Measurements from ENCODE around the gene FOXP1. TPM values are rescaled to one million over a fixed set of nuclear protein-coding genes. Genes with fewer than 3 reads are reported as not detected.

FOXP1 gene
- total and polyA plus RNA-seq, 9 of the 15 experiments (the other 6 are each of a cell fraction or from before 2014, with no cell fraction given): 7.7 to 34.5 (median 13.7) TPM

DNA sequence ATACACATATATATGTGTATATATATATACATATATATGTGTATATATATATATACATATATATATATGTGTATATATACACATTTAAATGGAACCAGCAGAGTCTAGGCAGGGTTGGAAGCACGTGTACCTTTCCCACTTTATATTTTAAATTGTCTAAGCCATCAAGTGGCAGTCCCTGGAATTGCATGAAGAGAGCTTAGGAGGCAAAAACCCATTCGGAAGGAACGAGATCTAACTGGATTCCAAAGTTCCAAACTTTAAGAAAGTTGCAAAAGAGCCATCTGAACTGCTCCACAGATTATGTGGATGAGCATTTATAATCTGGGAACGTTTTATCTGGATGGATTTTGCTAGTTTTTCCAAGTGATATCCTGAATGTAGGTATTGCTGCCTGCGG, 186.5 kb downstream of the FOXP1 start (continued):
- peak; percentile 40 to 57; a peak in 3 of 4 replicates for TF ChIP-seq MNT (conservative IDR thresholded peaks at IDR 0.05)
- no peak for TF ChIP-seq KDM2B (CRISPR knock-in tag; IDR thresholded peaks at IDR 0.05)
- TF ChIP-seq, protein P1, sequence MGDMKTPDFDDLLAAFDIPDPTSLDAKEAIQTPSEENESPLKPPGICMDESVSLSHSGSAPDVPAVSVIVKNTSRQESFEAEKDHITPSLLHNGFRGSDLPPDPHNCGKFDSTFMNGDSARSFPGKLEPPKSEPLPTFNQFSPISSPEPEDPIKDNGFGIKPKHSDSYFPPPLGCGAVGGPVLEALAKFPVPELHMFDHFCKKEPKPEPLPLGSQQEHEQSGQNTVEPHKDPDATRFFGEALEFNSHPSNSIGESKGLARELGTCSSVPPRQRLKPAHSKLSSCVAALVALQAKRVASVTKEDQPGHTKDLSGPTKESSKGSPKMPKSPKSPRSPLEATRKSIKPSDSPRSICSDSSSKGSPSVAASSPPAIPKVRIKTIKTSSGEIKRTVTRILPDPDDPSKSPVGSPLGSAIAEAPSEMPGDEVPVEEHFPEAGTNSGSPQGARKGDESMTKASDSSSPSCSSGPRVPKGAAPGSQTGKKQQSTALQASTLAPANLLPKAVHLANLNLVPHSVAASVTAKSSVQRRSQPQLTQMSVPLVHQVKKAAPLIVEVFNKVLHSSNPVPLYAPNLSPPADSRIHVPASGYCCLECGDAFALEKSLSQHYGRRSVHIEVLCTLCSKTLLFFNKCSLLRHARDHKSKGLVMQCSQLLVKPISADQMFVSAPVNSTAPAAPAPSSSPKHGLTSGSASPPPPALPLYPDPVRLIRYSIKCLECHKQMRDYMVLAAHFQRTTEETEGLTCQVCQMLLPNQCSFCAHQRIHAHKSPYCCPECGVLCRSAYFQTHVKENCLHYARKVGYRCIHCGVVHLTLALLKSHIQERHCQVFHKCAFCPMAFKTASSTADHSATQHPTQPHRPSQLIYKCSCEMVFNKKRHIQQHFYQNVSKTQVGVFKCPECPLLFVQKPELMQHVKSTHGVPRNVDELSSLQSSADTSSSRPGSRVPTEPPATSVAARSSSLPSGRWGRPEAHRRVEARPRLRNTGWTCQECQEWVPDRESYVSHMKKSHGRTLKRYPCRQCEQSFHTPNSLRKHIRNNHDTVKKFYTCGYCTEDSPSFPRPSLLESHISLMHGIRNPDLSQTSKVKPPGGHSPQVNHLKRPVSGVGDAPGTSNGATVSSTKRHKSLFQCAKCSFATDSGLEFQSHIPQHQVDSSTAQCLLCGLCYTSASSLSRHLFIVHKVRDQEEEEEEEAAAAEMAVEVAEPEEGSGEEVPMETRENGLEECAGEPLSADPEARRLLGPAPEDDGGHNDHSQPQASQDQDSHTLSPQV (IDR thresholded peaks at IDR 0.05): peak; percentile 43; the same call in 1 of the 2 replicates
- TF ChIP-seq RAD21 (CRISPR knock-in tag; conservative IDR thresholded peaks at IDR 0.05 in 1 of 2, IDR thresholded peaks at IDR 0.05 in 1 of 2): 0 out of 4 replicates have a peak, but pooled peaks of 1 of the 2 experiments have one; percentile 26
